ENCODE results near the gene LMF1. TPM values are rescaled to one million over a fixed set of nuclear protein-coding genes. Genes with fewer than 3 reads are reported as not detected.
A peak's percentile ranks its signal among the peaks of the same experiment; 100 is the strongest.

The LMF1 gene
- total RNA-seq (2016; rRNA removed; fragmentation: Illumina TruSeq; extraction: Trizol) (2.3 and 6.8 TPM in 2 replicates), polyA plus RNA-seq (2011; rRNA removed) (8.5 and 13.7 TPM in 2 replicates), polyA minus RNA-seq (2011; rRNA and poly(A)+ RNA removed; ENCODE audit: low replicate concordance) (30.2 and 40.1 TPM in 2 replicates), Bru-seq, nascent RNA (percentile 41 among the genes with signal in this experiment), BruChase-seq, experiment 1, labeled RNA remaining after a 6-hour chase (percentile 42 among the genes with signal in this experiment), BruChase-seq, experiment 2, labeled RNA remaining after a 2-hour chase (percentile 47 among the genes with signal in this experiment)
- total RNA-seq (2016; cell fraction: cytosol; rRNA removed; fragmentation: Illumina TruSeq; extraction: Trizol; ENCODE audit: low read depth) = 23.4 and 25.3 TPM in 2 replicates
- total RNA-seq (2016; cell fraction: insoluble cytoplasmic fraction; rRNA removed; fragmentation: Illumina TruSeq; extraction: Trizol) = 1.7 and 5.9 TPM in 2 replicates
- 6.7 and 7.2 TPM in 2 replicates for total RNA-seq (2016; cell fraction: membrane; rRNA removed; fragmentation: Illumina TruSeq; extraction: Trizol)
- total RNA-seq (2016; cell fraction: nucleus; rRNA removed; fragmentation: Illumina TruSeq; extraction: Trizol) = 6.8 and 8.9 TPM in 2 replicates
- 6.6 and 9.1 TPM in 2 replicates for polyA plus RNA-seq (2011; cell fraction: cytosol; rRNA removed)
- polyA plus RNA-seq (2011; cell fraction: nucleus; rRNA removed) = 21.9 and 22.4 TPM in 2 replicates
- 7.4 and 13.7 TPM in 2 replicates for polyA plus RNA-seq (2012)
- 1.2 and 1.4 TPM in 2 replicates for polyA plus RNA-seq (2016; cell fraction: cytosol; fragmentation: Illumina TruSeq; extraction: Trizol; ENCODE audit: low read depth)
- 1.7 and 1.8 TPM in 2 replicates for polyA plus RNA-seq (2016; cell fraction: insoluble cytoplasmic fraction; fragmentation: Illumina TruSeq; extraction: Trizol; ENCODE audit: low read depth)
- 1.1 and 1.4 TPM in 2 replicates for polyA plus RNA-seq (2016; cell fraction: membrane; fragmentation: Illumina TruSeq; extraction: Trizol; ENCODE audit: low read depth)
- 9.6 and 11.1 TPM in 2 replicates for polyA plus RNA-seq (2016; cell fraction: nucleus; fragmentation: Illumina TruSeq; extraction: Trizol; ENCODE audit: insufficient read depth, low read depth)
- polyA minus RNA-seq (2011; cell fraction: cytosol; rRNA and poly(A)+ RNA removed) = 10.7 and 15.0 TPM in 2 replicates
- polyA minus RNA-seq (2011; cell fraction: nucleus; rRNA and poly(A)+ RNA removed) = 13.4 and 17.4 TPM in 2 replicates
- long read RNA-seq, experiment 1, partial matches to known transcripts = 0 of 3 reads
- long read RNA-seq, experiment 1, other reads (novel, unspliced or antisense) = 3 of 3 reads
- long read RNA-seq, experiment 2, transcript LMF1-212 (10 exons, 1,603 nt) = major isoform, 13 of 29 reads
- long read RNA-seq, experiment 2, partial matches to known transcripts = 0 of 29 reads
- long read RNA-seq, experiment 2, other reads (novel, unspliced or antisense) = 15 of 29 reads

- FAIRE-seq = no peak
- POLR2A ChIA-PET = interaction anchor here (0.6 to 2.6 kb wide), 4 partner anchors 10 to 183 kb away, joined by 4 to 38 read pairs (median 6); partner anchors contain the start of genes CHTF18, RPUSD1 and SOX8
- peak; percentile 46; the same call in 1 of the 2 replicates for TF ChIP-seq ZBTB7B (CRISPR knock-in tag; IDR thresholded peaks at IDR 0.05)
- TF ChIP-seq RAD21 (CRISPR knock-in tag; IDR thresholded peaks at IDR 0.05) = peak; percentile 19; the same call in 1 of the 2 replicates
- TF ChIP-seq IRF2 (CRISPR knock-in tag; IDR thresholded peaks at IDR 0.05) = no peak
- TF ChIP-seq ZNF3 (CRISPR knock-in tag; IDR thresholded peaks at IDR 0.05) = no peak
- TF ChIP-seq NRL (CRISPR knock-in tag; IDR thresholded peaks at IDR 0.05; ENCODE audit: borderline replicate concordance) = peak; percentile 73; the same call in 1 of the 2 replicates
- TF ChIP-seq ZNF350 (CRISPR knock-in tag; IDR thresholded peaks at IDR 0.05; ENCODE audit: borderline replicate concordance, low read depth) = peak; percentile 53; the same call in 1 of the 2 replicates
- 0 out of 2 replicates have a peak, but pooled peaks have one; percentile 10 for TF ChIP-seq RFXANK (CRISPR knock-in tag; IDR thresholded peaks at IDR 0.05)
- TF ChIP-seq FLYWCH1 (CRISPR knock-in tag; IDR thresholded peaks at IDR 0.05) = no peak
- TF ChIP-seq SETDB1 (CRISPR knock-in tag; IDR thresholded peaks at IDR 0.05; ENCODE audit: borderline replicate concordance) = no peak
- TF ChIP-seq NCOA1 (CRISPR knock-in tag; IDR thresholded peaks at IDR 0.05) = no peak
- TF ChIP-seq MLX (CRISPR knock-in tag; IDR thresholded peaks at IDR 0.05) = no peak
- peak; percentile 77; the same call in 1 of the 2 replicates for TF ChIP-seq KLF13 (CRISPR knock-in tag; IDR thresholded peaks at IDR 0.05)
- TF ChIP-seq ZC3H4 (CRISPR knock-in tag; IDR thresholded peaks at IDR 0.05; ENCODE audit: borderline replicate concordance) = peak; percentile 43; the same call in 1 of the 2 replicates
- peak; percentile 55; the same call in 1 of the 2 replicates for TF ChIP-seq ZNF709 (CRISPR knock-in tag; IDR thresholded peaks at IDR 0.05)
- TF ChIP-seq PHF20 (CRISPR knock-in tag; IDR thresholded peaks at IDR 0.05) = peak; percentile 83
- TF ChIP-seq, protein P1, sequence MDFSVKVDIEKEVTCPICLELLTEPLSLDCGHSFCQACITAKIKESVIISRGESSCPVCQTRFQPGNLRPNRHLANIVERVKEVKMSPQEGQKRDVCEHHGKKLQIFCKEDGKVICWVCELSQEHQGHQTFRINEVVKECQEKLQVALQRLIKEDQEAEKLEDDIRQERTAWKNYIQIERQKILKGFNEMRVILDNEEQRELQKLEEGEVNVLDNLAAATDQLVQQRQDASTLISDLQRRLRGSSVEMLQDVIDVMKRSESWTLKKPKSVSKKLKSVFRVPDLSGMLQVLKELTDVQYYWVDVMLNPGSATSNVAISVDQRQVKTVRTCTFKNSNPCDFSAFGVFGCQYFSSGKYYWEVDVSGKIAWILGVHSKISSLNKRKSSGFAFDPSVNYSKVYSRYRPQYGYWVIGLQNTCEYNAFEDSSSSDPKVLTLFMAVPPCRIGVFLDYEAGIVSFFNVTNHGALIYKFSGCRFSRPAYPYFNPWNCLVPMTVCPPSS (IDR thresholded peaks at IDR 0.05) = no peak
- TF ChIP-seq TAF1 (CRISPR knock-in tag; IDR thresholded peaks at IDR 0.05) = peak; percentile 99
- peak; percentile 64; the same call in 1 of the 2 replicates for TF ChIP-seq ARNT2 (CRISPR knock-in tag; IDR thresholded peaks at IDR 0.05; ENCODE audit: low read depth)
These were observed at the start of gene LMF1 for GRCh38 chr16:970766-971581. Gene LMF1 (minus strand): TSS chr16:970984. CDS start chr16:970980, 4 bp downstream.

More at GRCh38 chr16:970766-971581, at the start of gene LMF1:
- no peaks in the 10 kb centered on the region; the same call in 1 of the 2 replicates for H4K20me1 ChIP-seq (ENCODE audit: insufficient read depth, low read length)
- H3K27me3 ChIP-seq (ENCODE audit: control insufficient read depth in 1 of 2, insufficient read depth in 2 of 2, low read length in 2 of 2) = peaks cover 4 to 25% of the 10 kb centered on the region in 2 experiments; a peak in 4 of 5 replicates
- H3K4me1 ChIP-seq (ENCODE audit: insufficient read depth, low read length) = peaks cover 65% of the 10 kb centered on the region
- H3K4me3 ChIP-seq (replicated peaks in 1 of 3; ENCODE audit: insufficient read depth in 1 of 3, low read depth in 2 of 3, low read length in 3 of 3) = peak within 1 kb of the TSS; percentile 83 to 95 (median 86)
- H3K79me2 ChIP-seq (ENCODE audit: insufficient read depth, low read length) = no peaks in the 10 kb centered on the region
- peak; percentile 77 for ATAC-seq
- peak; percentile 81 for DNase-seq (ENCODE audit: low spot score)
- CTCF ChIA-PET (ENCODE audit: low intra/inter-chr PET ratio, low total read pairs) = no interaction called here
- no TSS peak for BruUV-seq (replicated peaks)
- H3K4me2 ChIP-seq (ENCODE audit: low read depth, low read length) = peak within 1 kb of the TSS; percentile 99
- in situ Hi-C loops (cut with HindIII; ENCODE audit: extremely low pct_ligation_motif_present, low pct_unique_long_range_greater_than_20kb) = no loop called here
- peak within 1 kb of the TSS; percentile 84 for H3K27ac ChIP-seq (ENCODE audit: extremely low read length, insufficient read depth, low read length)
- intact Hi-C loops (cut with micrococcal nuclease; ENCODE audit: unreplicated experiment) = loop anchor here (5.0 kb wide), 1 partner anchor 84 kb away; no protein-coding TSS in a partner anchor
- no peak within 1 kb of the TSS for H2AFZ ChIP-seq (ENCODE audit: low read length)
- peak within 1 kb of the TSS; percentile 91 for H3K9ac ChIP-seq (ENCODE audit: insufficient read depth, low read depth, low read length)
- H3K9me3 ChIP-seq (ENCODE audit: low read length) = no peaks in the 10 kb centered on the region
- 3% methylated on average over 15 of the region's 71 CpGs for WGBS (ENCODE audit: low lambda C conversion rate)
- 0 out of 5 replicates have a peak, but pooled peaks cover 0 to 1% of the 10 kb centered on the region in 2 experiments for H3K36me3 ChIP-seq (replicated peaks in 1 of 2; ENCODE audit: control insufficient read depth in 1 of 2, insufficient read depth in 2 of 2, low read length in 2 of 2)

Measured in HepG2 (cell line).